EL (cell line): ENCODE measurements around the gene CPNE4.

Experiments used
- DNase-seq: peaks from one replicate; pipeline ENCODE4 v3.0.0-alpha.2; 2016

Gene CPNE4

GRCh38 chr3:131730581-131730980 is 304.2 kb downstream of the CPNE4 start:
- DNase-seq, result no peak

- DNase-seq, result no peak
These were observed 305.2 kb downstream of the CPNE4 start for GRCh38 chr3:131729643-131730017.

- DNase-seq, result peak; percentile 39
These were observed 305.7 kb downstream of the CPNE4 start for GRCh38 chr3:131728898-131729642.

GRCh38 chr3:131725414-131725813 is 309.4 kb downstream of the CPNE4 start:
- no peak for DNase-seq

- no peak for DNase-seq
These were observed 311.5 kb downstream of the CPNE4 start for GRCh38 chr3:131723343-131723742.

GRCh38 chr3:131717493-131717892 is 317.3 kb downstream of the CPNE4 start:
- no peak for DNase-seq

- DNase-seq, result no peak
These were observed 317.9 kb downstream of the CPNE4 start for GRCh38 chr3:131716943-131717342.

- no peak for DNase-seq
These were observed 318.8 kb downstream of the CPNE4 start for GRCh38 chr3:131716007-131716406.

- no peak for DNase-seq
These were observed 320.1 kb downstream of the CPNE4 start for GRCh38 chr3:131714585-131715220.

- peak; percentile 6 for DNase-seq
These were observed 321.2 kb downstream of the CPNE4 start for GRCh38 chr3:131713416-131714123.

GRCh38 chr3:131712662-131713061 is 322.2 kb downstream of the CPNE4 start:
- DNase-seq, result no peak

- no peak for DNase-seq
These were observed 323.6 kb downstream of the CPNE4 start for GRCh38 chr3:131711114-131711768.

- peak; percentile 57 for DNase-seq
These were observed 326.6 kb downstream of the CPNE4 start for GRCh38 chr3:131708241-131708640.

GRCh38 chr3:131705558-131706051 is 329.2 kb downstream of the CPNE4 start:
- peak; percentile 35 for DNase-seq

GRCh38 chr3:131705099-131705498 is 329.7 kb downstream of the CPNE4 start:
- DNase-seq, result no peak

- no peak for DNase-seq
These were observed 330.7 kb downstream of the CPNE4 start for GRCh38 chr3:131704098-131704497.

GRCh38 chr3:131702146-131702545 is 332.7 kb downstream of the CPNE4 start:
- peak; percentile 50 for DNase-seq

- peak; percentile 21 for DNase-seq
These were observed 333.6 kb downstream of the CPNE4 start for GRCh38 chr3:131701153-131701770.

GRCh38 chr3:131699001-131699400 is 335.8 kb downstream of the CPNE4 start:
- DNase-seq, result peak; percentile 64

- peak; percentile 56 for DNase-seq
These were observed 340.4 kb downstream of the CPNE4 start for GRCh38 chr3:131694376-131694775.

- DNase-seq, result no peak
These were observed 342.5 kb downstream of the CPNE4 start for GRCh38 chr3:131692356-131692755.

GRCh38 chr3:131690800-131691199 is 344.0 kb downstream of the CPNE4 start:
- DNase-seq, result no peak

GRCh38 chr3:131688370-131688769 is 346.4 kb downstream of the CPNE4 start:
- peak; percentile 80 for DNase-seq
